Suppressor macrophage treated with lipopolysaccharide for 4 hours (primary cell): ENCODE measurements around the gene MOV10.

ENCODE experiments used
- DNase-seq: peaks from one replicate; pipeline ENCODE4 v3.0.0-alpha.2; 2020

The MOV10 gene

GRCh38 chr1:112700290-112701226 is 26.1 kb downstream of the MOV10 start:
- DNase-seq = peak; percentile 83

DNA sequence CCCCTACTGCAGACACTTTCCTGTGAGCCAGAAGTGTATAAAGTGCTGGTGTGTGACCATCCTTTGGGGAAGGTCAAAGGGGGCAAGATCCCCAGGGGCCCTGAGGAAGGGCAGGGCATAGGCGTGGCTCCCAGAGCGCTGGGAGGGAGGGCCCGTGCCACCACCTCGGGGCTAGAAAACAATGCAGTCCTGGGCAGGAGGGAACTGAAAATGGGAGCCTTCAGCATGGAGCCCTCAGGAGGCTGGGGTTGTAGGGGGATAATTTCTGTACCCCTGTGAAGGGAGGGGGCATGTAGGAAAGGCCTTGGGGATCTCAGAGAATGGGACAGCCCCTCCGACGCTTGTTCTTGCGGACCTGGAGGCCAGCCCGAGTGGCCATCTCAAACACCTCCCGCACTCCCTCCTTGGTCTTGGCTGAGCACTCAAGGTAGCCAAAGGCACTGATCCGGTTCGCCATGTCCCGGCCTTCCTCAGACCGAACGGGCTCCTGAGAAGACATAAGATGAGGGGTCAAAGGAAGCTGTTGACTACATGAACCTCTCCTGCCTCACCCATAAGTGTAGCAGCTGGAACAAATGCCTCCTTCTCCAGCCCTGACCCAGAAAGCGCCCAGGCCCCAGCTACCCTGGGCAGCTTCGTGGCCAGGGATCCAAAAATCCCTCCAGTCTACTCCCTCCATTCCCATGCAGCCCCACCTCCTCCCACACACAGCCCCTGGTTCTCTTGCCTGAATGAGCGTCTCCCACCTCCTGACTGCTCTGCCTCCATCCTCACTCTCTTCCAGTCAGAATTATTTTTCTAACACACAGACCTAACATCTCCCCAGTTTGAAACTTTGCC is 27.0 kb downstream of the MOV10 start:
- no peak for DNase-seq

DNA sequence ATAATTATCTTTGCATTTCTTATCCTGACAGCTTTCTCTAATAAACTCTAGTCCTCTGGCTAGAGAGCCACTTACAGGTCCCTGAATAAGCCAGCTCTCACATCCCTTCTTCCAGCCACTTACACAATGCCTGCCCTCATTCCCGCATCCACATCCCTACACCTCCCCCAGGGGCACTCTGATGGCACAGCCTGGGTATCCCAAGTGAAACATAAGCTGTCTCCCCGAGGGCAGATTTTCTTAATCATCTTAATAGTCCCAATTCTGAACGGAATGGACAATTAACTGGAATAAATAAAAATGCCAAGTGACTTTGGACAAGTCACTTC is 27.6 kb downstream of the MOV10 start:
- DNase-seq = no peak

GRCh38 chr1:112702420-112703261 is 28.2 kb downstream of the MOV10 start:
- no peak for DNase-seq

DNA sequence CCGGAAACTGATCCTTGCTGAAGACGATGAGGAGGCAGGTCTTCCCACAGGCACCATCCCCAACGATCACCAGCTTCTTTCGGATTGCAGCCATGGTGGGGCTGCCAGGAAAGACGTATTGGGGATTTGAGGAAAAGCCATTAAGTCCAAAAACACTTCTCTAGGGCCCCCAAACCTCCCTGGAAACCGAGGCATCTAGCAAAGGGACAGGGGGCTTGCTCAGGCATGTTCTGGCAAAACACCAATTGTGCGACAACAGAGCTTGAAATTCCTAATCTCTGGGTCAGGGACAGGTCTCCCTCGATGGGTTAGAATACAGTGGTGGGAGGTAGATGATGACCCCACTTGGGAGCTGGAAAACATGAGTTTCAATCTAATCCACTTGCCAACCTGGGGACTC is 29.2 kb downstream of the MOV10 start:
- no peak for DNase-seq

- DNase-seq = no peak
Observed at GRCh38 chr1:112704391-112704933, 30.0 kb downstream of the MOV10 start.

- peak; percentile 88 for DNase-seq
Observed at GRCh38 chr1:112704934-112705627, 30.6 kb downstream of the MOV10 start.

GRCh38 chr1:112706505-112707220 is 32.2 kb downstream of the MOV10 start, which contains the start of gene RHOC:
Gene RHOC (minus strand): TSS chr1:112707127. CDS start chr1:112703799, 3,328 bp downstream.
- peak; percentile 88 for DNase-seq

- peak; percentile 86 for DNase-seq
Observed at GRCh38 chr1:112707221-112708001, 33.0 kb downstream of the MOV10 start.

DNA sequence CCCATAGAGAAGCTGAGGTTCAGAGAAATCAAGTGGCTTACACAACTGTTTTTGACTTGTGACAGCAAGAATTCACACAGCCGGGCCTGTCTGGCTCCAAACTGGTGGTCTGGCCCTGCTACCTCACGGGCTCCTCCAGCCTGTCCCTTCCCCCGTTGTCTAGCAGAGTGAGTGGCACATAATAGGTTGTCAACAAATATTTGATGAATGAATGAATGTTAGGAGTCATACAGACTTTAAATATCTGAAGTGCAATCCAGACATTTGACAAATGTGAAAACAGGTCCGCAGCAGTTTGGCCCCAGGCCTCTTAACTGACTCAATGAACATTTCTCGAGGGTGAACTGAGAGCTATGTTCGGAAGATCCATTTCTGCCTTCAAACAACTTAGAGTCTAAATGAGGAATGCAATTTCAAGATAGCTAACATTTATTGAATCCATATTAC is 33.6 kb downstream of the MOV10 start:
- DNase-seq = no peak

DNA sequence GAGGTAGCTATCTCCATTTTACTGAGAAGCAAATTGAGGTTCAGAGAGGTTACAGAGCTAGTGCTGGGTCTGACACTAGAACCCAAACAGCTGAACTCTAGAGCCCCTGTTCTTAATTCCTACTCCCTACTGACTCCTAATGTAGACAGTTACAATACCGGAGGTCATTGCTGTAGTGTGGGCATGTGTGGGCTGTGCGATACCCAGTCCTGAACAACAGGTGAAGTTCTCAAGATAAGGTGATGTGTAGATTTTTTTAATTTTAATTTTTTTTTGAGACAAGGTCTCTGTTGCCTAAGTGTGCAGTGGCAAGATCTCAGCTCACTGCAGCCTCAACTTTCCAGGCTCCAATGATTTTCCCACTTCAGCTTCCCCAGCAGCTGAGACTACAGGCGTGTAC is 34.0 kb downstream of the MOV10 start:
- no peak for DNase-seq

DNA sequence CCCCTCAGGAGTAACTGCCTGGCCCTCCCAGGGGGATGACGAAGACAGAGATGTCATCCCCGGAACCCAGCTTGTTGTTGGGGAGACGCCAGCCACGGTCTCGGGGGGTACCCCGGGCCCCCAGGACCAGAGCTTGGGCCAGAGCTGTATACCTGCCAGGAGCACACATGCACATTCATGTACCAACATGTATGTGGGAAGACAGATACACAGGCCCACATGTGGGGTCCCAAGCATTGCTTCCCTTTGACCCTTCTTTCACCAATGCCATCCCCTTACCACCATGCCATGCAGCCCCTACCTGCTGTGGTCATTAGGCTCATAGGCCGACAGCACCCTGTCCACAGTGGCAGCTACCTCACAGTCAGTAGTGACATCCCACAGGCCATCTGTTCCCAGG is 35.7 kb downstream of the MOV10 start:
- no peak for DNase-seq

- DNase-seq = no peak
Observed at GRCh38 chr1:112710586-112710985, 36.1 kb downstream of the MOV10 start.

- DNase-seq = no peak
Observed at GRCh38 chr1:112711041-112711440, 36.6 kb downstream of the MOV10 start.

DNA sequence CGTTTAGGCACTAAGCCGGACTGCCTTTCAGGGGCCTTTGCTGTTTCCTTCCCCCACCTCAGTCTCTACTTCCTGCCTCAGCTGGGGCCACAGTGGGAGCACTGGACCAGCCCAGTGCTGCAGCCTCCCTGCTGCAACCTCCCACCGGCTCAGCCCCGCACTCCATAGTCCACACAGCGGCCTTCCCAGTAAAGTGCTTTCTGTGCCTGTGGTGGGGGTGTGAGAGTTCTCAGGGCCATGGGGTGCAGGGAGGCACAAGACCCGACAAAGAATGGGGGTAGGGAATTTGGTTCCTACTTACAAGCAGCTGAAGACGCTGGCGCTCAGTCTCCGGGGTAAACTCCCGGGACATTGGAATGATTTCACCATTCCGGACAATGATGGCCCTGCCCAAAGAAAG is 37.2 kb downstream of the MOV10 start:
- no peak for DNase-seq

- no peak for DNase-seq
Observed at GRCh38 chr1:112712191-112712590, 37.7 kb downstream of the MOV10 start.

- DNase-seq = no peak
Observed at GRCh38 chr1:112712701-112713128, 38.3 kb downstream of the MOV10 start.

DNA sequence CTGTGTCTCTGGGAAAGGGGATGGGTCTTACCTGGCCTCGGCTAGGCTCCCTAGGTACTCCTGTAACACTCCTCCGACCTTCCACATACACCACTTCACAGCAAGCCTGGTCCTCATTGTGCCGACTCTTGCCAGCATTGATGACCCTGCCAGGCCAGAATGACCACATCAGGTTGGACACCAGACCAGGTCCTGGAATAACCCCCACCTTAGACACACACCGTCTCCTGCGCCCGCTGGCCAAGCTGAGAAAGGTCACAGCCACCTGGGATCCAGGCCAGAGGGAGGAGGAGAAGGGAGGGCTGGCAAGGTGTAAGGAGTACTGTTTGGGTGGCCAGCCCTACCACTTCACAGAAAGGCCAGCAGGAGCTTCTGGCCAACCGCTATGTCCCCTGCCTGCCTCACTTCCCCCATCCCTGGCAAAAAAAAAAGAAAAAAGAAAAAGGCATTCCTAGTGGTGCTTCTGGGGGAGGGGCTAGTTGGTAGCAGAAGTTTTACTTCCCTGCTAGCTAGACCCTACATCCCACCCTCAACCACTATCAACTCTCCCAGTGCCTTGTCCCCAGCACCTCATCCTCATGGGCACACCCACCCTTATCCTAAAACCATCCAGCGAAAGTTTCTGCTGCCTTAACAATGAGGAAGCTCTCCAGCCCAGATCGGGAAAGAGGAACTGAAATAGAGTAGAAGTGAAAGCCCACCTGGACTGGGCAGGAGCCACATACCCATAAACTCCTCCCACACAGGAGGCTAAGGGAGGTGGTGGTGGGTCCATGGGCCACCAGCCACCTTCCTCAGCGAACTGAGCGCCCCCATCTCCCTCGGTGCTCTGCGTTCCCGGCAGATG is 39.2 kb downstream of the MOV10 start:
- DNase-seq = peak; percentile 73
